Astrocyte of the cerebellum (primary cell): ENCODE results near the gene CTSO.

Source experiments
- DNase-seq: peaks from one replicate; pipeline ENCODE4 v3.0.0-alpha.2; 2011; ENCODE audit warnings: low read depth
- H3K4me3 ChIP-seq: 2 replicates; pipeline ENCODE4 v1.5.1; 2011; ENCODE audit warnings: mild to moderate bottlenecking, low read depth, low read length, moderate library complexity
- in situ Hi-C: cut with HindIII; loops from 2 replicates; pipeline ENCODE4 v1.10.0; 2017; ENCODE audit warnings: low sequenced_read_pairs
- TF ChIP-seq, protein P1 (sequence below): IDR thresholded peaks from 2 replicates; pipeline ENCODE4 v1.5.1; 2012; ENCODE audit warnings: low read length, low read depth, moderate library complexity, mild to moderate bottlenecking; ENCODE audit errors: missing control alignments

The CTSO gene

DNA sequence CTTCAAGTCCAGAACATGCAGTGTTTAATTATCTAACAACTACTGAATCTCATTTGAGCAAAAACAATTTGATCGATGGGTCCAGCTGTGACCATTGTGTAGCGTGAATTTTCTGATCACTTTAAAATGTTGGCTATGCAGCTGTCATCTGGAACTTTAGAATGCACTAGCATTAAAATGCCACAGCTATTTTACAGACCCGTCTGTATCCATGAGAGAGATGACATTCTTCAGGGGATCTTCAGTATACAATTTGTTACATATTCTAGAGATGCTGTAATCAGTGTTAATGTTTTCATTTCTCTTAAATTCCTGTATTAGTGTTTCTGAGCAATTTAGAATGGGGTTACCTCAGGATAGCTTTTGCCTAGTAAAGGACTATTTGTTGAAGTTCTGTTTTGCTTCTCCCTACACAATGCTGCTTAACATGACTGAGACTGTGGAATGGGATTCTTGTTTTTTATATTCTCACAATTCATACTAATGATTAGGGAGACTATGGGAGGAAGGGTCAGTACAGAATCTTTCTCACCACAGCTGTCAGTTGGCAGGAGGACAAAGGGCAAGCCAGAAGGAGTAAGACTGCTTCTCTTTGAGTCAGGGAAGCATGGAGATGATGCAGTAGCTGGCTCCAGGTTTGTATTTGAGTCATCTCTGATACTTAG is 13.2 kb upstream of the CTSO start:
- no peak overlapping the region for H3K4me3 ChIP-seq
- in situ Hi-C loops, result no loop called here
- TF ChIP-seq, protein P1, sequence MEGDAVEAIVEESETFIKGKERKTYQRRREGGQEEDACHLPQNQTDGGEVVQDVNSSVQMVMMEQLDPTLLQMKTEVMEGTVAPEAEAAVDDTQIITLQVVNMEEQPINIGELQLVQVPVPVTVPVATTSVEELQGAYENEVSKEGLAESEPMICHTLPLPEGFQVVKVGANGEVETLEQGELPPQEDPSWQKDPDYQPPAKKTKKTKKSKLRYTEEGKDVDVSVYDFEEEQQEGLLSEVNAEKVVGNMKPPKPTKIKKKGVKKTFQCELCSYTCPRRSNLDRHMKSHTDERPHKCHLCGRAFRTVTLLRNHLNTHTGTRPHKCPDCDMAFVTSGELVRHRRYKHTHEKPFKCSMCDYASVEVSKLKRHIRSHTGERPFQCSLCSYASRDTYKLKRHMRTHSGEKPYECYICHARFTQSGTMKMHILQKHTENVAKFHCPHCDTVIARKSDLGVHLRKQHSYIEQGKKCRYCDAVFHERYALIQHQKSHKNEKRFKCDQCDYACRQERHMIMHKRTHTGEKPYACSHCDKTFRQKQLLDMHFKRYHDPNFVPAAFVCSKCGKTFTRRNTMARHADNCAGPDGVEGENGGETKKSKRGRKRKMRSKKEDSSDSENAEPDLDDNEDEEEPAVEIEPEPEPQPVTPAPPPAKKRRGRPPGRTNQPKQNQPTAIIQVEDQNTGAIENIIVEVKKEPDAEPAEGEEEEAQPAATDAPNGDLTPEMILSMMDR, result no peak
- DNase-seq, result no peak

DNA sequence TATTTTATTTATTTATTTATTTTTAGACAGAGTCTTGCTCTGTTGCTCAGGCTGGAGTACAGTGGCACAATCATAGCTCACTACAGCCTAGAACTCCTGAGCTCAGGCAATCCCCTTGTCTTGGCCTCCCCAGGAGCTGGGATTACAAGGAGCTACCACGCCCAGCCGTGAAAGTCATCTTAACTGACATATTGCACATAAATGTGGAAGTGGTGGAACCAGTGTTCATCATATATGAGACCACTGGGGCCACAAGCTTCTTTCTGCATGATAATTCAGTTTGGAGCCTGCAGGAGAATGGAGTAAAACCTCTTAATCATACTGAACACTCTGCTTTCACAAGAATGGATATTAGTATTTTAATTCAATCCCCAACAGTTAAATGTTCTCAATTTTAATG is 12.5 kb upstream of the CTSO start:
- TF ChIP-seq, protein P1, result no peak
- in situ Hi-C loops, result no loop called here
- no peak for DNase-seq
- H3K4me3 ChIP-seq, result no peak overlapping the region

DNA sequence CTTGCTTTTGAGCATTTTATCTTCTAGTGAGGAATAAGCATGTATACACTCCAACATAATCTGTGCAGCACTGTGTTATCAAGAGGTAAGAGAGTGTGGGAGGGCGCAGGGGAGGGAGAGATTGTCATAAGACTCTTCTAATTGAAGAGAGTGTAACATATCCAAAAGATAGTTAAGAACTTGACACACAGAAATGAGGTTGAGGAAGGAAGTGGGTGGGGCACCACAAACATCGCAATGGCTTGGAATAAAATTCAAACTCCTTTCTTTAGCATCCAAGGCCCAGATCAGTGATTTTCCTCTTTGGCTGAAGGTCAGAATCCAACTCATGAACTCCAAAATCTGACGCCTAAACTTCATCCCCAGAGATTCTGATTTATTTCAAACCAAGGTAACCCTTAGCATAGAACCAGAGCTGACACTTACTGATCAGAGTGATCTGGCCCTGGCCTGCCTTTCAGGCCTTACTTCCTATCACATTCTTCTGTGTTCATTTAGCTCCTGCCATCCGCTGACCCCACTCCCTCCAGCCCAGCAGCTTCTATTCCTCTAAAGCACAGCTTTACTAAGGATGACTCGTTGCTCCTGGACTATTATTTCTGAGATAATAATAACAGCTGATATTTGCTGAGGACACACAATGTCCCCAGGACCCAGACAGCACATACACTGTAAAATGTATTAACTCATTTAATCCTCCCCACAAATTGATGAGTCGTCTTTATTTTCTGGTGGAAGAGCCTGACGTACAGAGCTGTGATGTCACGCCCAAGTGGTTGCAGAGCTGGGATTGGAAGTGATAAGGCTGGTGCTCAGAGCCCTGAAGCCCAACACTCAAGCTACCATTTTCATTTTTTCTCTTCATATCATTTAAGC is 10.6 kb upstream of the CTSO start:
- no peak overlapping the region for H3K4me3 ChIP-seq
- in situ Hi-C loops, result no loop called here
- DNase-seq, result no peak
- TF ChIP-seq, protein P1, result no peak

DNA sequence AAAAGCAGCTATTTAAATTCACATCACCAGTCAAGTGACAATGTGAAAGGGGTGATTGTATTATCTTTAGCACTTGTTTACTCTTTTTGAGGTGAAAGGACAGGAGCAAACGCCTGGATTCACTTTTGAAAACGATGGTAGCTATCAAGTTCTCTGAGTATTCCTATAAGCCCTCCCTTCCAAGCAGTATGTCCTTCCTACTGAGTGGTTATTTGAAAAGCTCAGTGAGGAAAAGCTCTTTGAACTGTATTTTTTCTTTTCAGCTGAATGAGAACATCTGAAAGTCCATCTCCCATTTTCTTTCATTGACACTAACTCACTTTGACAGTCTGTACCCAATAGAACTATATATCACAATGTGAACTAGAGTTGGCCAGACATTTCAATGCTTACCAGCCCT is 9.1 kb upstream of the CTSO start:
- TF ChIP-seq, protein P1, result no peak
- no peak overlapping the region for H3K4me3 ChIP-seq
- no peak for DNase-seq
- in situ Hi-C loops, result no loop called here

DNA sequence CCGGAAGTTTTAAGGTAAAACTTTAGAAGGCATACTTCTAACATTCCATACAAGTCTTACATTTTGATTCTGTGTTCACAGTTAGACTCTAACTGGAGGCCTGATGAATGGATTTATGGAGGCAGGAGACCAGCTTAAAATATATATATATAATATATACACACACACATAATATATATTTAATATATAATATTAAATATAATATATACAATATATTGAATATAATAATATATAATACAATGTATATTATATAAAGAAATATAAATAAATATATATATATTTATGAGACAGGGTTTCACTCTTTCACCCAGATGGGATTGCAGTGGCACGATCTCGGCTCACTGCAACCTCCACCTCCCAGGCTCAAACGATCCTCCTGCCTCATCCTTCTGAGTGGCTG is 7.9 kb upstream of the CTSO start:
- TF ChIP-seq, protein P1, result no peak
- in situ Hi-C loops, result no loop called here
- DNase-seq, result no peak
- no peak overlapping the region for H3K4me3 ChIP-seq

DNA sequence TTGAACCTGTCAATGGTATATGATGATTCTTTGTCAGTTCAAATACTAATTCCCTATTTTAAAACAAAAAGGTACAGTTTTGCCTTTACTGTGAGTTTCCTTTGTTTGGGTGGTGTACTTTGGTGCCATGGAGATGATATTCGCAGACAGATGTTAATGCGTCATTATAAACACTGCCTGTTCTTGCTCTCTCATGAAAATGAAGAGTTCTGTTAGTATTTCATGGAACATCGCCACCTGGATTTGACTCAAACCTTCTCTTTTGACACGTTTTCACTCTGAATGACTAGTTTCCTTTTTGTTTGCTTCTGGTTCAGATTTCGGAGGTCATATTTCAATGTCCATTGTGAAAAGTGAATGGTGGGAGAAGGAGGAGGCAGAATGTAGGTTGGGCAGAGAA is 6.9 kb upstream of the CTSO start:
- in situ Hi-C loops, result no loop called here

More for the DNA sequence above, 6.9 kb upstream of the CTSO start:
- TF ChIP-seq, protein P1, result no peak
- DNase-seq, result peak; percentile 50
- H3K4me3 ChIP-seq, result no peak overlapping the region
